Chondrocyte (in vitro differentiated cells): ENCODE measurements around the gene PWWP2B. TPM values are rescaled to one million over a fixed set of nuclear protein-coding genes. Genes with fewer than 3 reads are reported as not detected.

ENCODE experiments used
- DNase-seq: peaks from one replicate; pipeline ENCODE4 v3.0.0; 2021; ENCODE audit warnings: mixed read lengths, low spot score
- H3K27ac Mint-ChIP-seq: one replicate; pipeline ENCODE4 v1.8.0; 2021; ENCODE audit warnings: mild to moderate bottlenecking, moderate library complexity, mixed read lengths; ENCODE audit not compliant: unreplicated experiment
- H3K27me3 Mint-ChIP-seq: 2 replicates; pipeline ENCODE4 v1.8.0; 2021; ENCODE audit warnings: low read depth, mixed read lengths
- H3K36me3 Mint-ChIP-seq: 2 replicates; pipeline ENCODE4 v1.8.0; 2021; ENCODE audit warnings: low read depth, mixed read lengths
- H3K4me1 Mint-ChIP-seq: 2 replicates; pipeline ENCODE4 v1.8.0; 2021; ENCODE audit warnings: low read depth, mild to moderate bottlenecking, mixed read lengths
- H3K4me3 Mint-ChIP-seq: one replicate; pipeline ENCODE4 v1.8.0; 2021; ENCODE audit warnings: mild to moderate bottlenecking, moderate library complexity, mixed read lengths; ENCODE audit not compliant: unreplicated experiment
- H3K9me3 Mint-ChIP-seq: 2 replicates; pipeline ENCODE4 v1.8.0; 2021; ENCODE audit warnings: low read depth, mixed read lengths
- total RNA-seq: library from RNA; stranded (reverse); gene quantifications from 3 replicates; pipeline ENCODE4 v1.2.1, GENCODE V29; 2021
- TF ChIP-seq, protein P1 (sequence below): fragments of 200-600 bp; sonication (generic); IDR thresholded peaks from 2 replicates; pipeline ENCODE4 v1.5.0; 2021; ENCODE audit warnings: antibody characterized with exemption, mild to moderate bottlenecking, moderate library complexity

Gene PWWP2B
- total RNA-seq, 1 donor from 2014 or later, result 13.2 TPM

DNA sequence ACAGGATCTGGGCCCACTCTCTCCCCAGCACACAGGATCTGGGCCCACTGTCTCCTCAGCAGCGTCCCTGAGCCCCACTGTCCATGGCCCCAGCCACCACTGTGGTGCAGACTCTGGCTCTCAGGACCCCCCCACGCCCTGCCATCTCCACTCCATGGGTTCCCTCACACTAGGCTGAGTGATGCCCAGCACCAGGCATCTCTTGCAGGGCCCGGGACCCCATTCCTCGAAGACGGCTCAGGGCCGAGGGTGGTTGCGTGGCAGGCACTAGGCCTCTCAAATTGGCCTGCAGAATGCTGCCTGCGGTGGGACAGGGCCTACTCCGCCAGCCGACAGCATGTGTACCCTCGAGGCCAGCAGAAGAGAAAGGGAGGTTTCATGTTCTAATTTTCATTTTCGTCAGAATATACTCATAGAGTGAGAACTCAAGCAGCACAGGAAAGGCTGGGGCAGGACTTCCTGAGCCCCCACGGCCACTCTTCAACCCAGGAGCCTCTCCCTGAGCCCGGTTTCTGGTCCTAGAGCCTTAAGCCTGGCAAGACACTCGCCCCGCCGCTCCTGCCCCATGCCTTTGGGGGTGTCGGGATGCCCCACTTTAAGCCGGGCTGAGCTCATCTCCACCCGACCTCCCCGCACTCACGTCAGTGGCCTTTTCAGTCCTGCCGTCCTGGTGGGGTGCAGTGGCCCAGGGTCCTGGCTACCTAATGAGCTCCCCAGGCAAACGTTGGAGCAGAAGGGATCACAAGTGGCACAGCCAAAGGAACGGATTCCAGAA is 44.0 kb downstream of the PWWP2B start:
- Mint-ChIP-seq H3K9me3 (no peaks in the 10 kb centered on the region), H3K4me3 (no peak overlapping the region), H3K27me3 (no peaks in the 10 kb centered on the region), H3K4me1 (peaks cover 19% of the 10 kb centered on the region), H3K36me3 (no peaks in the 10 kb centered on the region), H3K27ac (no peak overlapping the region)
- no peak for DNase-seq
- TF ChIP-seq, protein P1, sequence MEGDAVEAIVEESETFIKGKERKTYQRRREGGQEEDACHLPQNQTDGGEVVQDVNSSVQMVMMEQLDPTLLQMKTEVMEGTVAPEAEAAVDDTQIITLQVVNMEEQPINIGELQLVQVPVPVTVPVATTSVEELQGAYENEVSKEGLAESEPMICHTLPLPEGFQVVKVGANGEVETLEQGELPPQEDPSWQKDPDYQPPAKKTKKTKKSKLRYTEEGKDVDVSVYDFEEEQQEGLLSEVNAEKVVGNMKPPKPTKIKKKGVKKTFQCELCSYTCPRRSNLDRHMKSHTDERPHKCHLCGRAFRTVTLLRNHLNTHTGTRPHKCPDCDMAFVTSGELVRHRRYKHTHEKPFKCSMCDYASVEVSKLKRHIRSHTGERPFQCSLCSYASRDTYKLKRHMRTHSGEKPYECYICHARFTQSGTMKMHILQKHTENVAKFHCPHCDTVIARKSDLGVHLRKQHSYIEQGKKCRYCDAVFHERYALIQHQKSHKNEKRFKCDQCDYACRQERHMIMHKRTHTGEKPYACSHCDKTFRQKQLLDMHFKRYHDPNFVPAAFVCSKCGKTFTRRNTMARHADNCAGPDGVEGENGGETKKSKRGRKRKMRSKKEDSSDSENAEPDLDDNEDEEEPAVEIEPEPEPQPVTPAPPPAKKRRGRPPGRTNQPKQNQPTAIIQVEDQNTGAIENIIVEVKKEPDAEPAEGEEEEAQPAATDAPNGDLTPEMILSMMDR, result no peak

DNA sequence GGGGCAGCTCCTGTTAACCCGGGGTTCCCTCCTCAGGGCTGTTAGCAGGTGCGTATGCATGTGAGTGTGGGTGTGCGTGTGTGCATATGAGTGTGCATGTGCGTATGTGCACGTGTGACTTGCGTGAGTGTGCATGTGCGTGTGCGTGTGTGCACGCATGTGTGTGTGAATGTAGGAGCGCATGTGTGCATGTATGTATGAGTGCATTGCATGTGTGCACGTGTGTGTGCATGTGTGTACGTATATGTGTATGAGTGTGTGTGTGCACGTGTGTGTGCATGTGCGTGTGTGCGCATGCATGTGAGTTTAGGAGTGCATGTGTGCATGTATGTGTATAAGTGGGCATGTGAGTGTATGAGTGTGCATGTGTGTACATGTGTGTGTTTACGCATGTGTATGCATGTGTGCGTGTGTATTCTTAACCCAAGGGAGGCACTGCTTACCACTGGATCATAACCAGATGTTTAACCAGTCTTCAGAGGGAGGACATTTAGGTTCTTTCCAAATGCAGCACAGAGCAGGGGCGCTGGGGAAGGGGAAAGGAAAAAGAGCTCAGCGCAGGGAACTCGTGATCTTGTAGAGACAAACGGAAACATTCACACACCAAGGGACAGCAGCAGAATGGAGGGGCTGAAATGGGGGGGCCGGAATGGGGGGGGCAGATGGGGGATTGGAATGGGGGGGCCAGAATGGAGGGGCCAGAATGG is 45.0 kb downstream of the PWWP2B start:
- TF ChIP-seq, protein P1, result no peak
- Mint-ChIP-seq H3K27ac (no peak overlapping the region), H3K9me3 (no peaks in the 10 kb centered on the region), H3K27me3 (no peaks in the 10 kb centered on the region), H3K4me3 (no peak overlapping the region), H3K36me3 (no peaks in the 10 kb centered on the region), H3K4me1 (peaks cover 29% of the 10 kb centered on the region)
- no peak for DNase-seq

DNA sequence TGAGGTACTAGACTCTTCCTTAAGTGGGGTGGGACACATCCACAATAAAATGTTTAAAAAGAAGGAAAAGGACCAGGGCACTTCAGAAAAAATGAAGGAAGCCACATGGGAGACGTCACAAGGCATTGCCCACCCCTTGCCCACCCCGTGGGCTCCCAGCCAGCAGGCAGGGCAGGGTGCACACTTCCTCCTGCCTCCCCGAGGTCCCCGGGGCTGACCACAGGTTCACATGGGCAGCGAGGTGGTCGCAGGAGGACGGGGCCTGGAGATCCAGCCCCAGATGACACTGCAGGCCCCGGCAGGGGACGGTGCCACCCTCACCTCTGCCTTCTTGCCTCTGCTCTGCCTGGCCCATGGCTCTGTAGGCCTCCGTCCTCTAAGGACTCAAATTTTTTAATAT is 45.6 kb downstream of the PWWP2B start:
- TF ChIP-seq, protein P1, result no peak
- H3K9me3 Mint-ChIP-seq, result no peaks in the 10 kb centered on the region
- no peak overlapping the region for H3K4me3 Mint-ChIP-seq

DNA sequence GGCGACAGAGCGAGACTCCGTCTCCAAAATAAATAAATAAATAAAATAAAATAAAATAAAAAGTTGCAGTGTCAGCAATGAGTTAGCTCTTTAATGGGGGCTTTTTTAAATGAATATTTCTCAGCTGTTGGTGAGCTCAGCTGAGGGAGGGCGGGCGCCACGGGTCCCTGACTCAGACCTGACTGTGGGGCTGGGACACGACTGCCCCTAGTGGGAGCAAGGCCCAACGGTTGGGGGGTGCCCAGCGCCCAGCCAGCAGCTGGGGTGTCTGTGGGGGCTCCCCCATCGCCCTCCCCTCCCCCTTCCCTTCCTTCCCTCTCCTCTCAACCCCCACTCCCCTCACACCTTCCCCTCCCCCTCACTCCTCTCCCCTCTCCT is 46.6 kb downstream of the PWWP2B start:
- Mint-ChIP-seq H3K27me3 (no peaks in the 10 kb centered on the region), H3K4me3 (no peak overlapping the region), H3K36me3 (no peaks in the 10 kb centered on the region), H3K27ac (no peak overlapping the region), H3K9me3 (no peaks in the 10 kb centered on the region), H3K4me1 (peaks cover 42% of the 10 kb centered on the region)
- TF ChIP-seq, protein P1, result peak; percentile 75
- no peak for DNase-seq

More for the DNA sequence above, 45.6 kb downstream of the PWWP2B start:
- no peak overlapping the region for H3K27ac Mint-ChIP-seq
- DNase-seq, result no peak
- H3K36me3 Mint-ChIP-seq, result no peaks in the 10 kb centered on the region
- peaks cover 35% of the 10 kb centered on the region for H3K4me1 Mint-ChIP-seq
- no peaks in the 10 kb centered on the region for H3K27me3 Mint-ChIP-seq

DNA sequence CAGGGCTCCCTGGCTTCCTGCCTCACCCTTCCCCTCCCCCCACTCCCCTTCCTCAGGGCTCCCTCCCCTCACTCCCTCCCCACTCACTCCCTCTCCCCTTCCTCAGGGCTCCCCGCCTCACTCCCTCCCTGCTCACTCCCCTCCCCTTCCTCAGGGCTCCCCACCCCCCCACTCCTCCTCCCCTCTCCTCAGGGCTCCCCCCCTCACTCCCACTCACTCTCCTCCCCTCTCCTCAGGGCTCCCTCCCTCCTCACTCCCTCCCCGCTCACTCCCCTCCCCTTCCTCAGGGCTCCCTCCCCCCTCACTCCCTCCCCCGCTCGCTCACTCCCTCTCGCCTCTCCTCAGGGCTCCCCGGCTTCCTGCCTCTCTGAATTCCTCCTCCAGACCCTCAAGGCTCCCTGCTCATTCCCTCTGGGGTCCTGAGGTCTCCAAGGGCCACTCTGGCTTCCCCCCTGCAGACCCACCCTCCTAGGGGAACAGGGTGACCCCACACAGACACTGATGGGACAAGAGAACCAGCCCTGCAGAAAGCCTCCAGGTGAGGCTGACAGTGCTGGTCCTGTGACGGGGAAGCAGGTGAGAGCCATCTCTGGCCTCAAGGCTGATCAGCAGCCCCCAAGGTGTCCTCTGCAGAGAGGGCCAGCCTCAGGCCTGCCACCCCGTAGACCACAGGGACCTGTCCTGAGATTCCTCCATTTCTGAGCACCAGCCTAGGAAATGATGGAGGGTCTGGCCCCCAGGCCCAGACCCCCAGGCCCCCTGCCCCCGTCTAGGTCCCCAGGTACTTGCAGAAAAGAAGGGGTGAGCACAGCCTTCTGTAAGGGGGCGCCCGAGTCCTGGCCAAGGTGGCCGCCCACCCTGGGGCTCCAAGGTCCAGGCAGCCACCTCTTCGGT is 47.2 kb downstream of the PWWP2B start:
- H3K36me3 Mint-ChIP-seq, result no peaks in the 10 kb centered on the region
- H3K4me3 Mint-ChIP-seq, result no peak overlapping the region
- no peaks in the 10 kb centered on the region for H3K27me3 Mint-ChIP-seq
- DNase-seq, result no peak
- peak overlapping the region; percentile 41 for H3K27ac Mint-ChIP-seq
- peaks cover 37% of the 10 kb centered on the region for H3K4me1 Mint-ChIP-seq
- TF ChIP-seq, protein P1, result no peak
- H3K9me3 Mint-ChIP-seq, result no peaks in the 10 kb centered on the region
